AG04449 (cell line): Measurements from ENCODE around the gene CEP89.
"Not testable (repeated sequence)": the region's sequence is repeated elsewhere in the genome, so short reads cannot be mapped to it uniquely, and the experiment has no call there.

Source experiments
- CTCF ChIA-PET: fragments of 350-600 bp; formaldehyde crosslinking; extraction: SDS; loops from one replicate; lab custom pipeline; 2021; ENCODE audit warnings: antibody characterized with exemption; lab: Yijun Ruan, JAX
- POLR2A ChIA-PET: fragments of 400-600, 350-600 bp; formaldehyde crosslinking; extraction: SDS; loops from one replicate; lab custom pipeline; 2020; ENCODE audit warnings: antibody characterized with exemption, inconsistent platforms; lab: Yijun Ruan, JAX
- DNase-seq: peaks from one replicate; pipeline ENCODE4 v3.0.0-alpha.2; 2010; ENCODE audit warnings: low read depth, low spot score
- H3K4me3 ChIP-seq: 2 replicates; pipeline ENCODE4 v1.5.1; 2011; ENCODE audit warnings: low read depth, mild to moderate bottlenecking, control low read depth, low read length
- TF ChIP-seq, protein P1 (sequence below): IDR thresholded peaks from one replicate; pipeline ENCODE4 v1.5.1; 2011; ENCODE audit warnings: mild to moderate bottlenecking, moderate library complexity, low read length, control low read depth, inconsistent platforms; ENCODE audit not compliant: insufficient read depth; ENCODE audit errors: missing control alignments

Gene CEP89

DNA sequence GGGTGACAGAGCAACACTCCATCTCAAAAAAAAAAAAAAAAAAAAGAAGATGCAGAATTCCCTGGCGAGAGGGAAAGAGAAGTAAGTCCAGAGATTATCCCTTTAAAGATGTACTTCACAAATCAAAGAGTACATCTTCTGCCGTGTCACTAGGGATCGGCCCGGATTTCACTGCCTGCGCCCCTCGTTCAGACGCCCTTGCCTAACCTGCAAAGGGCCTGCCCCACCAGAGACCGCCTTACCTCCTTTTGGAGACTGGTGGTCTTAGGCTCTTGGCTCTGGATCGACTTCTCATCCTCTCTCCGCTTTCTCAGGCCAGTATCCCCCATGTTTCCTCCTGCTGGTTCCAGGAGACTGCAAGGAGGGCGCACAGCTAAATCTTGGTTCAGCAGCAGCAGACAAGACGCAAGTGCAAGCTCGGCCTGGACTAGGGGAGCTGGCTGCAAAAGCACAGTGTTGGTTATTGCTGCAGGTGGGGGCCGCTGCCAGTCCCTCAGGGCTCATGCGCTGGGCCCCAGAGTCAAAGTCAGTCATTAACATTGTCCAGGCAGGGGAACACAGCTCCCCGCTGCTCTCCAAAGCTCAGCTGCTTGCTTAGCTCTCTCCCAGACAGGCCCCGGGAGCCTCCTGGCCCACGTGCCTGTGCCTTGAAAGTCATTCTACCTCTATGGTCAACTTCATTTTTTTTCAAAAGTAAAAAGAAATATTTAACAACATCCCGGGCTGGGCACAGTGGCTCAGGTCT lies 103.4 kb downstream of the CEP89 start:
- ChIA-PET POLR2A (no interaction called here), CTCF (no interaction called here)
- TF ChIP-seq, protein P1, sequence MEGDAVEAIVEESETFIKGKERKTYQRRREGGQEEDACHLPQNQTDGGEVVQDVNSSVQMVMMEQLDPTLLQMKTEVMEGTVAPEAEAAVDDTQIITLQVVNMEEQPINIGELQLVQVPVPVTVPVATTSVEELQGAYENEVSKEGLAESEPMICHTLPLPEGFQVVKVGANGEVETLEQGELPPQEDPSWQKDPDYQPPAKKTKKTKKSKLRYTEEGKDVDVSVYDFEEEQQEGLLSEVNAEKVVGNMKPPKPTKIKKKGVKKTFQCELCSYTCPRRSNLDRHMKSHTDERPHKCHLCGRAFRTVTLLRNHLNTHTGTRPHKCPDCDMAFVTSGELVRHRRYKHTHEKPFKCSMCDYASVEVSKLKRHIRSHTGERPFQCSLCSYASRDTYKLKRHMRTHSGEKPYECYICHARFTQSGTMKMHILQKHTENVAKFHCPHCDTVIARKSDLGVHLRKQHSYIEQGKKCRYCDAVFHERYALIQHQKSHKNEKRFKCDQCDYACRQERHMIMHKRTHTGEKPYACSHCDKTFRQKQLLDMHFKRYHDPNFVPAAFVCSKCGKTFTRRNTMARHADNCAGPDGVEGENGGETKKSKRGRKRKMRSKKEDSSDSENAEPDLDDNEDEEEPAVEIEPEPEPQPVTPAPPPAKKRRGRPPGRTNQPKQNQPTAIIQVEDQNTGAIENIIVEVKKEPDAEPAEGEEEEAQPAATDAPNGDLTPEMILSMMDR = no peak
- H3K4me3 ChIP-seq = no peak overlapping the region
- DNase-seq = no peak

- DNase-seq, POLR2A ChIA-PET, H3K4me3 ChIP-seq, CTCF ChIA-PET: not testable (repeated sequence)
Measured at GRCh38 chr19:32867436-32867835, 104.3 kb downstream of the CEP89 start.

DNA sequence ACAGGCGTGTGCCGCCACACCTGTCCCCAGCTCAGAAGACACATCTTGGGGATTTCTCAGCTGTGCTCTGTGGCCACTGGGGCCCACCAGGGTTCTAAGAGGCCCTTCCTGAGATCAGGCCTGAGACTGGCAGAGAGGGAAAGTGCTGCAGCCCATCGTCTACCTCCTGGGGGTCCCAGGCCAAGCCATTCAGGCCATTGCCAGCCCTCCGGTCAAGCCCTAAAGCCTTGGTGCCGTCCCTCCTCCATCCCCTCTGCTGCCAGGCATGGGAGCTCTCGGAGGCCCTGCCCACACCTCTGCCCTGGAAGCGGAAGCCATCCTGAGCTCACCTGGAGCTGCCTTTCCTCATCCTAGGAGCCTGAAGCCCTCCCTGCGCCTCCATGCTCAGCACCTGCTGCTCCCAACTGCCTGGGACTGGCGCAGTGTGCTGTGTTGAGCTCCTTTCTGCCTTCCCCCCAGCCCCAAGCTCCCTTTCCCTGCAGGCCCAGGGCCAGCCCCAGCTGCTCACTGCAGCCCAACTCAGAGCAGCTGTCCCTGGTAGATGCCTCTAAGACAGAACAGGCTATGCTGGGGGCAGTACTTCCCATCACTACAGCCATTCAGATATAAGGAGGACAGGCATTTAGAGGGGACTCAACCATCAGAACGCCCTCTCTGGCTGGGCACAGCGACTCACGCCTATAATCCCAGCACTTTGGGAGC lies 105.0 kb downstream of the CEP89 start:
- TF ChIP-seq, protein P1 = no peak
- H3K4me3 ChIP-seq = no peak overlapping the region
- no peak for DNase-seq
- CTCF ChIA-PET = no interaction called here
- POLR2A ChIA-PET = no interaction called here

DNA sequence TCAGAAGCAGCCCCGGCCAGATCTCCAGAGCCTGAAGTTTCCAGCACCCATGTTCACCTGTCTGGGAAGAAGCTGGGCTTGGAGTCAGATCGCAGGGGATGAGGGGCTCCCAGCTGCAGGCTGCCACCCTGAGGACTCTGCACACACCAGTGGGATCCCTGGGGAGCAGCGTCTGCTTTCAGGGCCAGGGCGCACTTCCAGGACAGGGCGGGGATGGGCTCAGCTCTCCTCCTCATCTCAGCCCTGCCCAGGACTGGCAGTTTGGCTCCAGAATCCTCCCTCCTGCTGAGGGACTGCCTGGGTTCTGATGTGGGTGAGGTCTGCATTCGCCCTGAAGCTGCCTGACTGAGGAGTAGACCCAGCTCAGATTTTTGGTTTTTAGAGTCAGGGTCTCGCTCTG lies 105.7 kb downstream of the CEP89 start:
- H3K4me3 ChIP-seq = no peak overlapping the region
- TF ChIP-seq, protein P1 = no peak
- no peak for DNase-seq
- ChIA-PET POLR2A (interaction anchor here (0.6 kb wide), 1 partner anchor 85 kb away, joined by 3 read pairs; no protein-coding TSS in a partner anchor), CTCF (no interaction called here)

DNA sequence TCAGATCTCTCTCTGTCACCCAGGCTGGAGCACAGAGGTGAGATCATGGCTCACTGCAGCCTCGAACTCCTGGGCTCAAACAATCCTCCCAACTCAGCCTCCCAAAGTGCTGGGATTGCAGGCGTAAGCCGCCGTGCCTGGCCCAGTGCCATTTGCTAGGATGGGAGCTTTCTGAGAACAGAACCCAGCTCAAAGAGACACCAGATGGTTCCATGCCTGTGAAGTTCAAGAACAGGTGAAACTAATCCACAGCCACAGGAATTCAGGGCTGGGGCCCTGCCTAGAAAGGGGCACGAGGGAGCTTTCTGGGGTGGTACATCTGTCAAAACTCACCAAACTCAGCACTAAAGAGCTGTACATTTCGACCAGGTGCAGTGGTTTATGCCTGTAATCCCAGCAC lies 106.4 kb downstream of the CEP89 start:
- no peak for DNase-seq
- ChIA-PET POLR2A (no interaction called here), CTCF (no interaction called here)
- no peak overlapping the region for H3K4me3 ChIP-seq
- TF ChIP-seq, protein P1 = no peak

DNA sequence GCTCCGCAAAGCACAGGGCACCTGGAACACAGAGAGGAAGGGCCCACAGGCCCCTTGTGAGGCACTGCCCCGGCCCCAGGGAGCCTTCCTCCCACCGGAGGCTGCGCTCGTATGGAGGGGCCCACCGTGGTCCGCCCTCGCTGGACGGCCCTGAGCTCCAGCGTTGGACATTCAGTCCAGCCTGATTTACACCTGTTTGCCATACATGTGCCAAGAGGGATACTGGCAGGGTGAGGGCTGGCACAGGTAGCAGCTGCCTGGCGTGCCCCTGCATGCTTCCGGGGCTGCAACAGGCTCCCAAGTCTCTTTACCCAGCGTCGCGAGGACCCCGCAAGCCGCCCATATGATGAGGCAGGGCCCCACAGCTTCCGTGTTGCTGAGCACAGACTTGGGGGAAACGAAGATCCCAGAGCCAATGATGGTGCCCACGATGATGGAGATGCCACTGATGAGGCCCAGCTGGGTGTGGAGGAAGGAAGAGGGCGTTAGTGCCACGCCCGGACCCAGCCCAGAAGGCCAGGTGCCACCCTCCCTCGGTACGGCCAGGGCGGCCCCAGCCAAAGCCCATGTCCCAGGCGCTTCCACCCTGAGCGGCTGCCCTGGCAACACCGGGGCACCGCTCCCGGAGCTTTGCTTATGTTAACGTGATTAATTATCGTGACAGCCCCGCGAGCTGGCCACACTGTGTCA lies 107.3 kb downstream of the CEP89 start:
- H3K4me3 ChIP-seq = no peak overlapping the region
- DNase-seq = no peak
- ChIA-PET POLR2A (no interaction called here), CTCF (no interaction called here)
- TF ChIP-seq, protein P1 = no peak
